ENCODE data around the gene MCF2L.

DNA sequence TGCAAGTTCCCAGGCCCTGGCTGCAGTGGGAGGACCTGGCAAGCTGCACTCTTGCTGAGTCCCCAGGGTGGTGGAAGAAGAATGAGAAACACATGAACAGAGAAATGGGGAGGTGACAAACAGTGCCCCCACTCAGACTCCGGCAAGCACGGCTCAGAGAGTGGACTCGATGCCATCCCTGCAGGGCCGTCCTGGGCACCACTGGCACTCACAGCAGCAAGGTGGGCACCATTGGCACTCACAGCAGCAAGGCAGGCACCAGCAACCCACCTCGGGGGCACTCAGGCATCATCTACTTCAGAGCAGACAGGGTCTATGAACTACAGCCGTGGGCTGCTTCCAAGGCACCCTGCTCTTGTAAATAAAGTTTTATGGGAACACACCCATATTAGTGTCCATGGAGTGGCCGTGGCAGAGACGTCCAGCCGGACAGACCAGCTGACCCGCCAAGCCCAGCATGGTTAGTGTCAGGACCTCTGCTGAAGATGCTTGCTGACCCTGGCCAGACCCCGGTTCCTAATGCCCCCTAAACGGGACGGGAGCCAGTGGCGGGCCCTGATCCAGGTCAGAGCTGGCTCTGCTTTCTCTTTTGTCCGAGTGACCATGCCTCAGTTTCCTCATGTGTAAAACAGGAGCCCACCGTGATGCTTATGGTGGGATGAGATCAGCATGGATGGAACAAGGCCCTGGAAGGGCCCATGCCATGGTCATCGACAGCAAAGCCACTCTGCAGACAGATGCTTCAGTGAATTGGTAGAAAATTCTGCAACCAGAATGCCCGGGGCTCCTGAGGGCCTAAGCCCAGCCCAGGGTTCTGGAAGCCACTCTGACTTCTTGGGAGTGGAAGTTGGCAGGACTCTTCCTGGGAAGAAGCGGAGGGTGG is 151.5 kb downstream of the MCF2L start:
- TF ChIP-seq, protein P1, sequence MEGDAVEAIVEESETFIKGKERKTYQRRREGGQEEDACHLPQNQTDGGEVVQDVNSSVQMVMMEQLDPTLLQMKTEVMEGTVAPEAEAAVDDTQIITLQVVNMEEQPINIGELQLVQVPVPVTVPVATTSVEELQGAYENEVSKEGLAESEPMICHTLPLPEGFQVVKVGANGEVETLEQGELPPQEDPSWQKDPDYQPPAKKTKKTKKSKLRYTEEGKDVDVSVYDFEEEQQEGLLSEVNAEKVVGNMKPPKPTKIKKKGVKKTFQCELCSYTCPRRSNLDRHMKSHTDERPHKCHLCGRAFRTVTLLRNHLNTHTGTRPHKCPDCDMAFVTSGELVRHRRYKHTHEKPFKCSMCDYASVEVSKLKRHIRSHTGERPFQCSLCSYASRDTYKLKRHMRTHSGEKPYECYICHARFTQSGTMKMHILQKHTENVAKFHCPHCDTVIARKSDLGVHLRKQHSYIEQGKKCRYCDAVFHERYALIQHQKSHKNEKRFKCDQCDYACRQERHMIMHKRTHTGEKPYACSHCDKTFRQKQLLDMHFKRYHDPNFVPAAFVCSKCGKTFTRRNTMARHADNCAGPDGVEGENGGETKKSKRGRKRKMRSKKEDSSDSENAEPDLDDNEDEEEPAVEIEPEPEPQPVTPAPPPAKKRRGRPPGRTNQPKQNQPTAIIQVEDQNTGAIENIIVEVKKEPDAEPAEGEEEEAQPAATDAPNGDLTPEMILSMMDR (conservative IDR thresholded peaks at IDR 0.05; ENCODE audit: low read length), result no peak
- TF ChIP-seq EZH2phosphoT487 (IDR thresholded peaks at IDR 0.05; ENCODE audit: borderline replicate concordance, low read depth, low read length), result no peak

All from OCI-LY7 (cell line).